ENCODE data around the gene MXRA7.

DNA sequence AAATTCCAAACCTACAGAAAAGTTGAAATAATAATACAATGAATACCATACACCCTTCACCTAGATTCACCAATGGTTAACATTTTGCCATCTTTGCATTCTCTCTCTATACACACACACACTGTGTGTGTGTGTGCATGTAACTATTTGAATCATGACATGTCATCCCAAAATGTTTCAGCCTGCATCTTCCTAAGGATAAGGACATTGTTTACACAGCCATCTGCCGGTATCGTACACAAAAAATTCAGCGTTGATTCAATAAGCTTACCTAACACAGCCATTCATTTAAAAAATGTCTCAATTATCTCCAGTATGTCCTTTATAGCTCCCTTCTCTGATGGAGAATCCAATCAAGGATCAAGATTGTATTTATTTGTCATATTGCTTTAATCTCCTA lies 3.9 kb downstream of the MXRA7 start:
- no peak for TF ChIP-seq YY1 (IDR thresholded peaks at IDR 0.05)
- TF ChIP-seq, protein P1, sequence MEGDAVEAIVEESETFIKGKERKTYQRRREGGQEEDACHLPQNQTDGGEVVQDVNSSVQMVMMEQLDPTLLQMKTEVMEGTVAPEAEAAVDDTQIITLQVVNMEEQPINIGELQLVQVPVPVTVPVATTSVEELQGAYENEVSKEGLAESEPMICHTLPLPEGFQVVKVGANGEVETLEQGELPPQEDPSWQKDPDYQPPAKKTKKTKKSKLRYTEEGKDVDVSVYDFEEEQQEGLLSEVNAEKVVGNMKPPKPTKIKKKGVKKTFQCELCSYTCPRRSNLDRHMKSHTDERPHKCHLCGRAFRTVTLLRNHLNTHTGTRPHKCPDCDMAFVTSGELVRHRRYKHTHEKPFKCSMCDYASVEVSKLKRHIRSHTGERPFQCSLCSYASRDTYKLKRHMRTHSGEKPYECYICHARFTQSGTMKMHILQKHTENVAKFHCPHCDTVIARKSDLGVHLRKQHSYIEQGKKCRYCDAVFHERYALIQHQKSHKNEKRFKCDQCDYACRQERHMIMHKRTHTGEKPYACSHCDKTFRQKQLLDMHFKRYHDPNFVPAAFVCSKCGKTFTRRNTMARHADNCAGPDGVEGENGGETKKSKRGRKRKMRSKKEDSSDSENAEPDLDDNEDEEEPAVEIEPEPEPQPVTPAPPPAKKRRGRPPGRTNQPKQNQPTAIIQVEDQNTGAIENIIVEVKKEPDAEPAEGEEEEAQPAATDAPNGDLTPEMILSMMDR (IDR thresholded peaks at IDR 0.05; ENCODE audit: low read depth, low read length, missing input control): no peak

Data from liver (tissue), 2 donors.